Islet of Langerhans (tissue), 1 donor: Measurements from ENCODE around the gene SMIM14.
"Not testable (repeated sequence)": the region's sequence is repeated elsewhere in the genome, so short reads cannot be mapped to it uniquely, and the experiment has no call there.

Experiments
- FAIRE-seq: peaks from one replicate; lab custom pipeline; 2011; peaks lifted over from hg19 to GRCh38; lab: Jason Lieb, UNC

The SMIM14 gene

DNA sequence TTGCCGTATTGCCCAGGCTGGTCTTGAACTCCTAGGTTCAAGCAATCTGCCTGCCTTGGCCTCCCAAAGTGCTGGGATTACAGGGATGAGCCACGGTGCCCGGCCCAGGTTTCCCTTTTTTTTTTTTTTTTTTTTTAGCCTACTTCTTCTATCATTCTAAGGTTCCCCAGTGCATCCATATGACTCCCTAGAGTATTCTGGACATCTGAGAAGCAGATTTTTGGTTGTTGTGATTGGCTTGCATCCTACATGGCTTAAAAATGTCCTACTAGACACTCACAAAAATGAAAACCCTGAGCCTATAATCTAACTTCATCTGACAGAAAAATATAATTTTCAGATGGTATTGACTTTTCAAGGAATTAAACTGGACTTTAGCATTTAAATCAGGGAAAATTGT is 41.7 kb downstream of the SMIM14 start:
- no peak for FAIRE-seq

DNA sequence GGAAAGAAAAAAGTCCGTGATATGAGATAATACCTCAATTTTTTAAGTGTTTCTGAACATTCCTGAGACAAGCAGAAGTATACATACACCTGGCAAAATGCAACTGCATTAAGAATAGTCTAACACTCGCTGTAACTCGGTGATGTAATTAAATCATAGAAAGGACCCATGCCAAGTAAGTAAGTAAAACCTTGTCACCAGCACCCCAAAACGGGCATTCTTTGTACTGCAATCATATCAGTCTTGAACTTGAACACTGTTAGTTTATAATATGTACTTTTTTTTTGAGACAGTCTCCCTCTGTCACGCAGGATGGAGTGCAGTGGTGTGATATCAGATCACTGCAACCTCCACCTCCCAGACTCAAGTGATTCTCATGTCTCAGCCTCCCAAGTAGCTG is 47.4 kb downstream of the SMIM14 start:
- FAIRE-seq, result peak; percentile 41

DNA sequence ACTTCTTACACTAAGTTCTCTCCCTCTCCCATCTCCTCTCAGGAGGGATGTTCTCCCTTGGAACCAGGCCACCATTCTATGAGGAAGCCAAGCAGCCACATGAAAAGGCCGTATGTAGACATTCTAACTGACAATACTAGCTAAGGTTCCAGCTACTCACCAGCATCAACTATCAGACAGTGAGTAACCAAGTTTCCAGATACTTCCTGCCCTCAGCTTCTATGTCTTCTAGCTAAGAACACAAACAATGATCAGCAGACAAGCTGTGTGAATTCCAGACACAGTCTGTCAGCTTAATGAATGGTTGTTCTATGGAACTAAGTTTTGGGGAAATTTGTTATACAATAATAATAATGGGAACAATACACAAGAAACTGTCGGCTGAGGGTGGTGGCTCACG is 50.8 kb downstream of the SMIM14 start:
- no peak for FAIRE-seq

DNA sequence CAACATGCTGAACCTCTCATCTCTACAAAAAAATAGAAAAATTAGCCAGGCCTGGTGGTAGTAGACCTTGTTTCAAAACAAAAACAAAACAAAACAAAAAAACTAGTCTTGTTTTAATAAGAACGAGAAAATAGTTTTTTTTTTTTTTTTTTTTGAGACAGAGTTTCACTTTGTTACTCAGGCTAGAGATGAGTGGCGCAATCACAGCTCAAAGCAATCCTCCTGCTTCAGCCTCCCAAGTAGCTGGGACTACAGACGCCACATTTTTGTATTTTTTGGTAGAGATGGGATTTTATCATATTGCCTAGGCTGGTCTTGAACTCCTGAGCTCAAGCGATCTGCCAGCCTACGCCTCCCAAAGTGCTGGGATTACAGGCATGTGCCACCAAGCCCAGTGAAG is 63.7 kb downstream of the SMIM14 start:
- FAIRE-seq, result no peak

DNA sequence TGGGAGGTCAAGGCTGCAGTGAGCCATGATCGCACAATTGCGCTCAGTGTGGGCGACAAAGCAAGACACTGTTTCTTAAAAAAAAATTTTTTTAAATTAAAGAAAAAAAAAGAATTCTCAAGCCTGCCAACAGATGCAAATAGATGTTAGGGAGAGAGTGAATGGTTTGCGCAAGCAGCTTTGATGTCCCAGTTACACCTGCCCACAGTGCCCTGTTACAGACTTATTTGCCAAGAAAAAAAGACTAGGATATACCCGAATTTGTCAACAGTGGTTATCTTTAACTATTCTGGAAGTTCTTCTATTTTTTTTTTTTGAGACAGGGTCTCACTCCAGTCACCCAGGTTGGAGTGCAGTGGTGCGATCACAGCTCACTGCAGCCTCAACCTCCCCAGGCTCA is 67.2 kb downstream of the SMIM14 start:
- FAIRE-seq, result no peak

DNA sequence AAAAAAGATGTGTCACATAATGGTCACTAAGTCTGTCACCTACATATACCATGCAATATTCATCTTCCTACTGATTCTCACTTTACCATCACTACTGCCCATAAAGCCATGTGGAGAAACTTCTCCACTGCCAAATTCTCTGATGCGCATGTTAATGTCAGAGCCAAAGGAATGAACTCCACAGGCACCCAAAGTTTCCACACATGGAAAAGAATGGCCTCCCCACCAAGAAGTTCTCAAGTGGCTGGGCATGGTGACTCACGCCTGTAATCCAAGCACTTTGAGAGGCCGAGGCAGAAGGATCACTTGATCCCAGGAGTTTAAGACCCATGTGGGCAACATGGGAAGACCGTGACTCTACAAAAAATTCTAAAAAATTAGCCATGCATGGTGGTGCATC is 67.6 kb downstream of the SMIM14 start:
- FAIRE-seq, result no peak

DNA sequence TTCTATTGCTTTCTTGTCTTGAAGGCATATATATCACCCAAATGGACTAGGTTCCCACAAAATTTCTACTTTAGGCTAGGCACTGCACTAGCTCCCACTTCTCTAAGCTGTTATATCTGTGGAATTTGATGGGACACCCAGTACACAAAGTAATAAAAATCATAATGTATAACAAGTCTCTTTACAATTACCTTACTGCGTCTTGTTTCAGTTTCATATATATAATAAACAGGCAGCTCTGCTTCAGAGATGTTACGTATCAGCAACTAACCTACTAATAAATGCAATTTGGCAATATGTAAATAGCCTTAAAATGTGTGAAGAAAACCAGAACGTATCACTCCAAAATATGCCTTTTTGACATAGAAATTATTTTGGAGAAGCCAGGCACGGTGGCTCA is 69.5 kb downstream of the SMIM14 start:
- FAIRE-seq, result no peak

DNA sequence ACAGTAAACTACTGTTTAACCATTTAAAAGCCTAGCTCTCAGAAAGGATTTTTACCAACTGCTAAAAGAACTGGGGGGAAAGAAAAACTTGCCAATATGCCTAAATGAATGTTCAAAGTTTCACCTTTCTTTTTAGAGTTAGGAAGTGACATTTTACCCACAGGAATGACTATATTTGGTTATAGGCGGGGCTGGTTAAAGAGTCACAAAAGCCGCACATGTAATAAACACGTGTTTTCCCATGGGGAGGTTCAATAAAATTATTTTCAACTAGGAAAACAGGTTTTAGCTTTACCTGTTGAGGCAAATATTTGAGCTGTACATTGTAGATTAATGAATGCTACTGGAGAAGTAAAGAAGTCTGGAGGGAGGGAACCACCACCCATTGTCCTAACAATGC is 69.9 kb downstream of the SMIM14 start:
- no peak for FAIRE-seq

DNA sequence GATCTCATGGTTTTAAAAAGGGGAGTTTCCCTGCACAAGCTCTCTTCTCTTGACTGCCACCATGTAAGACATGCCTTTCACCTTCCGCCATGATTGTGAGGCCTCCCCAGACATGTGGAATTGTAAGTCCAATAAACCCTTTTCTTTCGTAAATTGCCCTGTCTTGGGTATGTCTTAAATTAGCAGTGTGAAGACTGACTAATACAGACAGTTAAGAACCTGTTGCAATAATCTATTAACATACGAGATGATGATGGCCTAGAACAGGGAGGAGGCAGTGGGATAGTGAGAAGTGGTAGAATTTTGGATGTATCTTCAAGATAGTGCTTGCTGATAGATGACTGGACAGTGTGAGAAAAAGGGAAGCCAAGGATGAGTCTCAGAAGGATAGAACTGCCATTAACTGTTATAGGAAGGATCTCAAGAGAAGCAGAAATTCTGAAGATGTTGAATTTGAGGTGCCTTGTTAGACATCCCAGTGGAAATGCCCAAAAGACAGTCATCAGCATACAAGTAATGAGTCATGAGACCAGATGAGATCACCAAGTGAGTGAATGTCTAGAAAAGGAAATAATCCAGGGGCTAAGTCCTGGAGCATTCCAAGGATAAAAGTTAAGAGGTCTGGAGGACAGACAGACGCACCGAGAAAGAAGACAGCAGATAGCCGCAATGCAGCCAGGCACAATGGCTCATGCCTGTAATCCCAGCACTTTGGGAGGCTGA is 72.6 kb downstream of the SMIM14 start:
- no peak for FAIRE-seq

DNA sequence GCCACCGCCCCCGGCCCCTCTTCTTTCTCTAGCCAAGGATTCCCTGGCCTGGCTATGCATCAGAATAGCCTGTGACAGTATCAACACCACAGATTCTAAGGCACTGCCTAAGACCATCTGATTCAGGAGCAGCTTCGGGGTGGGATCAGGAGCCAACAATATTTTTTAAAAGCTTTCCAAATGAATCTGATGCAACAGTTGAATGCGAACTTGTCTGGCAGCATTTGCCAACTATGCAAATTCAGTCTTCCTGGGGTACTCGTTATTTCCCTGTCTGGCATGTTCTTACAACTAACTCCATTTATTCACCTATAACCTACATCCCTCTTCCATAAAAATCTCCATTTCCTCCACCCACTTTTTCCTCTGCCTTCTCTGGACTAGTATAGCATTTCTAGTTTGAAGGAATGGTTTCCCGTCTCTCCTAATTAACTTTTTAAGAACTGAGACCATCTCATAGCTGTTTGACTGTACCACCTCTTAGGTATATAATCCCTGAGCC is 75.3 kb downstream of the SMIM14 start:
- FAIRE-seq, result no peak

DNA sequence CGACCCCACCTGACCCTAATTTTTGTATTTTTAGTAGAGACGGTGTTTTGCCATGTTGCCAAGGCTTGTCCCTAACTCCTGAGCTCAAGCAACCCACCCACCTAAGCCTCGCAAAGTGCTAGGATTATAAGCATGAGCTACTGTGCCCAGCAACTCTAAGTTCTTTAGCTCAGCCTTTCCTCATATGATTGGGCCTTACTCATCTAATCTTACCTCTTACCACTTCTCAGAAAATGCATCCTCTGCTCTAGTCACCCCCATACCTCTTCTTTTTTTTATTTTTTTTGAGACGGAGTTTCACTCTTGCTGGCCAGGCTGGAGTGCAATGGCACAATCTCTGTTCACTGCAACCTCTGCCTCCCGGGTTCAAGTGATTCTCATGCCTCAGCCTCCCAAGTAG is 75.9 kb downstream of the SMIM14 start:
- FAIRE-seq, result no peak

DNA sequence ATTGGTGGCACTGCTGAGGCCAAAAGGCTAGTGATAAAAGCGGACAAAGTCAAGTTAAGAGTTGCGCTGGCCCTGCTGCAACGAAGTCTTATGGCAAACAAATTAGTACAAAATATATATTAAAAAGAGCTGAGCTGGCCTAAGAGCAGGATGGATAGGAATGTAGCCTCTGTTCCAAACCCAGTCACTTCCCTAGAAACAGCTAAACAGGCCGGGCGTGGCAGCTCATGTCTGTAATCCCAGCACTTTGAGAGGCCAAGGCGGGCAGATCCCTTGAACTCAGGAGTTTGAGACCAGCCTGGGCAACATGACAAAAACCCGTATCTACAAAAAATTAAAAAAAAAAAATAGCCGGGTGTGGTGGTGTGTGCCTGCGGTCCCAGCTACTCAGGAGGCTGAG is 79.0 kb downstream of the SMIM14 start:
- FAIRE-seq, result no peak

DNA sequence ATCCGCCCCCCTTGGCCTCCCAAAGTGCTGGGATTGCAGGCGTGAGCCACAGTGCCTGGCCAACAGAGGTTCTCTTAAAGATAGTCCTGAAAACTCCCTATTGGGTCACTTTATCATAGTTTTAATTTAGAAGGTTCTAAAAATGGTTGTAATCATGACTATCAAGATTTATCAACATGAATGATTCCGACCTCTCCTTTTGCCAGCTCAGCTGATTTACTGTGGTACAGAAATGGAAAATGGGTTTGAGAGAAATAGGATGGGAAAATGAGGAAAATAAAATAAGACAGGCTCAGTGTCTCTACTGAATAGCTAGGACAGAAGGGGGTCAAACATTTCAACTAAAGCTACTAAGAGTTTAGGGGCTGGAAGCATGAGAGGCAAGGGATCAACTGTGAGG is 83.2 kb downstream of the SMIM14 start:
- FAIRE-seq, result no peak

DNA sequence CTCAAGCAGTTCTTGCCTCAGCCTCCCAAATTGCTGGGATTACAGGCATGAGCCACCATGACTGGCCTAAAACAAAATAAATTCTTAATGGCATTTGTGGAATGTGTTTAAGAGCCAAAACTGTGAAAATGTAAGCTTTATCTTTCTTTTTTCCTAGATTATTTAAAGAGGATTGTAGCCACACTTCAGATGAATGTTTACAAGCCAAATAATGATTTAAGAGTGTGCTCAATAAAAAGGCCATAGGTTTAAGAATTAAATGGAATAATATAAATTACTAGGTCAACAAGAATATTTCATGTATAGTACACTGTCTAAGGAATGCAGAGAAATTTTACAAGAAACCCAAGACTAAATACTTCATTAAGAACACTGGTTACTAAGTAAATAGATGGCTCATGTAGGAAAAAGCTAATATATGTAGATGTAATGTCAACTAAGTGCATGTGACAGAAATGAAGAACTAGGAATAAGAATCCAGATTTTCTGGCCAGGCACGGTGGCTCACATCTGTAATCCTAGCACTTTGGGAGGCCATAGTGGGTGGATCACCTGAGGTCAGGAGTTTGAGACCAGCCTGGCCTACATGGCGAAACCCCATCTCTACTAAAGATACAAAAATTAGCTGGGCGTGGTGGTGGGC is 90.1 kb downstream of the SMIM14 start:
- no peak for FAIRE-seq

DNA sequence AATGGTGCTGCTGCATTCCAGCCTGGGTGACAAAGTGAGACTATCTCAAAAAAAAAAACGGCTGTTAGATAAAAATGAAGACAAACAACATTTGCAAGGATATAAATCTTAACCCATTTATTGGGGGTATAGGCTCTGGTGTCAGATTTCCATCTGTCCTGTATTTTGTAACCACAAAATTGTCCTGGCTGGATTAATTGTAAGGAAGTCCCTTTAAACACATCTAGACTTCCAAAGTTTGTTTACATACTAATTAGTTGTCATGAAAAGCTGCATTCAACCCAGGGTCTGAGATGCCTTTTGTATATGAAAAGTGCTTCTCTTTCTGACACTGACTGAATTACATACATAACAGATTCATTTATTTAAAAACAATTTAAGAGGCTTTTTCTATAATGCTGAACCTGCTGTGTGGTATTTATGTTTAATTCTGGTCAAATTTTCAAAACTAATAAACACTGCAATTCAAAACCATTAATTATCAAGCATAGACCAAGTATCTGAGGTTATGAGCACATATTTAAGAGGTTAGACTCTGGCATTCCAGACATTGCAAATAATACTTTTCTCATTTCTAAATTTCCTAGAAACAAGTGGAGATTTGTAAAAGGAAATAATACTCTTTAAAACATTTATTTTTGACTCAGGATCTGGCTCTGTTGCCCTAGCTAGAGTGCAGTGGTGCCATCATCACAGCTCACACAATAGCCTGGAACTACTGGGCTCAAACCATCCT is 93.9 kb downstream of the SMIM14 start:
- no peak for FAIRE-seq

DNA sequence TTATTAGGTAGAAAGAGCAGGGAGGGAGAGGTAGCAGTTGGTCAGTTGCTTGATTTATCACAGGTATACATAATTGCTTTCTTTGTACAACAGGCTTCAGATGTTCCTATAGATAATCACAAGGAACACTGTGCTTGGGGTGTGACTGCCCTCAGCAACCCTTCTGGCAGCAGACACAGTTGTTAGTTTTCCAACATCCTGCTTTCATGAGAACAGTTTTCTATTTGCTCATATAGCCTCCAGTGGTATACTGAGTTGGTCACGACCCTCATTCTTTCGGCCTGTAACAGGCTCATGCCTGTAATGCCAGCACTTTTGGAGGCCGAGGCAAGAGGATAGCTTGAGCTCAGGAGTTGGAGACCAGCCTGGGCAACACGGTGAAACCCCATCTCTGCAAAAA is 94.6 kb downstream of the SMIM14 start:
- FAIRE-seq, result not testable (repeated sequence)

DNA sequence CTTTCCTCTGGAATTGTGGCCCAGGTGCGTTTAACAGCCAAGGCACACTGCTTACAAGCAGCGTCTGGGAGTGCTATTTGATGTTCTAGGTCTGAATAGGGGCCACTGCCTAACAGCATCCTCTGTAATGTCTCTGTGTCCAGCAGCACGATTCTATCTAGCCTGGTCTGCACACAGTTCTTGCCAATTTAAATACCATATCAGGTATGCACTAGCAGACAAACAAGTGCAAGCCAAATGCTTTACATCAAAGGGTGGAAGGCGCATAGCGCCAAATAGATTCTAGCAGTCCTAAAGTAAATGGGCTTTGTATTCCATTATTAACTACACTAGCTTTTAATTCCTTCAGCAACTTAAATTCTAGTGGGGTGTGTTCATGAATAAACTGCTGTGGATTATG is 95.6 kb downstream of the SMIM14 start:
- FAIRE-seq, result no peak

DNA sequence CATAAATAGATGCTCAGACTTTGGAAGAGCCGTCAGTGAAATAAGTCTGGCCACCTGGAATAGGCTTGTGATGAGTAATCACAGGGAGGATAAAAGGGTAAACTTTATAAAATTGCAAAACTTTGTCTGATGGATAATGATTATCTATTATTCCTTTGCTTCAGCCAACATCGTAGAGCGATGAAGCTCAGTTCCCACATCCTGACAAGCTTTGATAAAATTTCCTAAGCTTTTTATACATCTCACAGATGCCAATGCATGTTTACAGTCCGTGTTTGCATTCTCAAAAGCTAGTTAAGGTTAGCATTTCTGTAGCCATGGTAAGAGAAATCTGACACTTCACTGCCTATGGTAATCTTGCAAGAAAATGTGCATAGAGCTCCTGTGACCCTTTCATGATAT is 96.1 kb downstream of the SMIM14 start:
- no peak for FAIRE-seq

DNA sequence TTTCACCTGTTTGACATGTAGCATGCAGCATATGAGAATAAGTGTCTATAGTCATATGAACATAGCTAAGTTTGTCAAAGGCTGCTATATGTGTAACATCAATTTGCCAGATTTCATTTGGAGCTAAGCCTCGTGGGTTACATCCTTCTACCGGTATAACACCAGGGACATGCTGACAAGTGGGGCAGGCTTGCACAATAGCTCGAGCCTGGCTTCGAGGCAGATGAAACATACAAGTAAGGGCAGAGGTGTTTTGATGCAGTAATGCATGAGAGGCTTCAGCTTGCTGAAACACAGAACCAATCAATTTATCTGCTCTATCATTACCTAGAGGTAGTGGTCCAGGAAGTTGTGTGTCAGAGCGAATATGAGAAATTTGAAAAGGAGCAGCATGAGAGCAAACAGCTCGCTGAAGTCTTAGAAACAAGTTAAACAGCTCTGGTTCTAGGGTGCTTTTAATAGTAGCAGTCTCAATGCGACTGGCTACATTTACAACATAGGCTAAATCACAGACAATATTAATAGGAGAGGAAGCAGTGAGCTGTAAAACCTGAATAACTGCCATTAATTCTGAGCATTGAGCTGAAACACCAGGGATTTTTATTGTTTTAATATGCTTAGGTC is 96.6 kb downstream of the SMIM14 start:
- FAIRE-seq, result no peak

DNA sequence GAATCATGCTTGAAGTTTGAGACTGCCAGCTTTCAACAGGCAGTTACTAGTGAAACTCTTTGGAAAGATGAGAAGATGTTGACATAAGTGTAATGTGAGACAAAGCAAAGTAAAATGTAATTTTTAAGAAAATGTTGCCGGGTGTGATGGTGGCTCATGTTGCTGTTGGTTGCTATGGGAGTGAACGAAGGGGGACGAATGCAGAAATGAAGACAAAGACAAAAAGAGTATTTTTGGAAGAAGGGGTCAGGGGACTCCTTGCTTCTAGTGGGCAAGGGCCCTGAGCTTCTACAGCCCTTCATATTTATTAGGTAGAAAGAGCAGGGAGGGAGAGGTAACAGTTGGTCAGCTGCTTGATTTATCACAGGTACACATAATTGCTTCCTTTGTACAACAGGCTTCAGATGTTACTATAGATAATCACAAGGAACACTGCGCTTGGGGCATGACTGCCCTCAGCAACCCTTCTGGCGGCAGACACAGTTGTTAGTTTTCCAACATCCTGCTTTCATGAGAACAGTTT is 99.5 kb downstream of the SMIM14 start:
- FAIRE-seq, result no peak

DNA sequence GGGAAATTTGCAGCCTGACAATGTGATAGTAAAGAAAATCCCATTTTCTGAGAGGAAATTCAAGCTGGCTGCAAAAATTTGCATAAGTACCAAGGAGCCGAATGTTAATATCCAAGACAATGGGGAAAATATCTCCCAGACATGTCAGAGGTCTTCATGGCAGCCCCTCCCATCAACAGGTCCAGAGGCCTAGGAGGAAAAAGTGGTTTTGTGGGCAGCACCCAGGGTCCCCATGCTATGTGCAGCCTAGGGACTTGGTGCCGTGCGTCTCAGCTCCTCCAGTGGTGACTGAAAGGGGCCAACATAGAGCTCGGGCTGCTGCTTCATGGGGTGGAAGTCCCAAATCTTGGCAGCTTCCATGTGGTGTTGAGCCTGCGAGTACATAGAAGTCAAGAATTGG is 105.1 kb downstream of the SMIM14 start:
- FAIRE-seq, result no peak

DNA sequence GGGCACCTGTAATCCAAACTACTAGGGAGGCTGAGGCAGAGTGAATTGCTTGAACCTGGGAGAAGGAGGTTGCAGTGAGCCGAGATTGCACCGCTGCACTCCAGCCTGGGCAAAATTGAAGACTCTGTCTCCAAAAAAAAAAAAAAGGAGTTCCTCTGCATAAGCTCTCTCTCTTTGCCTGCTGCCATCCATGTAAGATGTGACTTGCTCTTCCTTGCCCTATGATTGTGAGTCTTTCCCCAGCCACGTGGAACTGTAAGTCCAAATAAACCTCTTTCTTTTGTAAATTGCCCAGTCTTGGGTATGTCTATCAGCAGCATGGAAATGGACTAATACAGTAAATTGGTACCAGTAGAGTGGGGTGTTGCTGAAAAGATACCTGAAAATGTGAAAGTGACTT is 106.4 kb downstream of the SMIM14 start:
- not testable (repeated sequence) for FAIRE-seq

DNA sequence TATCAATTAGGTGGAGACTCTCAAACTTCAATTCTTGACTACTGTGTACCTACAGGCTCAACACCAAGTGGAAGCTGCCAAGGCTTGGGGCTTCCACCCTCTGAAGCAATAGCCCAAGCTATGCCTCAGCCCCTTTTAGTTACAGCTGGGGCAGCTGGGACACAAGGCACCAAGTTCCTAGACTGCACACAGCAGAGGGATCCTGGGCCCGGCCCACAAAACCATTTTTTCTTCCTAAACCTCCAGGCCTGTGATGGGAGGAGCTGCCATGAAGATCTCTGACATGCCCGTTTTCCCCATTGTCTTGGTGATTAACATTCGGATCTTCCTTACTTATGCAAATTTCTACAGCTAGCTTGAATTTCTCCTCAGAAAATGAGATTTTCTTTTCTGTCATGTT is 108.0 kb downstream of the SMIM14 start:
- FAIRE-seq, result no peak
